Measurements from ENCODE around the gene ZAP70. TPM values are rescaled to one million over a fixed set of nuclear protein-coding genes. Genes with fewer than 3 reads are reported as not detected.

The ZAP70 gene
- polyA plus RNA-seq, 2 of the 4 experiments (the other 2 are of a cell fraction), result 0.10 TPM; not detected in 1

DNA sequence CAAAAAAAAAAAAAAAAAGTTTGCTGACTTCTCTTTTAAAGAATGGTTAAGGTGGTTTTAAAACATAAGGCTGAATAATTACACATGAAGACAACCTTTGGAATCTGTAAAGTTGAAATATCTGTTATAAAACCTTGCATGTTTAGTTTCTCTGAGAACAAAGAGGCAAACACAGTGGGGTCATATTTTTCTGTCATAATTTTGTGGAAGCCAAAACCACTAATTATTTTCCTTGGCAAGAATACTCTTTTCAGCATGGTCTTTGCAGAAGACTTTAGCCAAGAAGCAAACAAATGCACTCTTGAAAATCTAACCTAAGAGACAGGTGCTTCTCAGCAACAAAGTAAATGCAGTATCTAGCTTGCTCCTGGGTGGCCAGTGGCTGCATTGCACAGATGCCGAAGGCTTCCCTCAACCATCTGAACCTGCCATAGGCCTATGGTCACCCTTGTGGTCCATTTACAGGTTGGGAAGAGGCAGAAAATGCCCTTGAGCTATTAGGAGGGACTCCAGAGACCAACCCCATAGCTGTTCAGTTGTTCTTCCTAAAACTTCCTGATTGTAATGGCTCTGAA, 44.8 kb downstream of the ZAP70 start:
- H3K27ac ChIP-seq, result no peak overlapping the region
- no peak overlapping the region for H3K4me3 ChIP-seq
- ChIA-PET POLR2A (no interaction called here), CTCF (interaction anchor here (1.4 to 1.7 kb wide), 3 partner anchors 9 to 18 kb away, joined by 4 to 7 read pairs (median 5); no protein-coding TSS in a partner anchor)
- 100% methylated on average over 1 of the region's 1 CpG for WGBS (ENCODE audit: missing lambda C conversion rate)
- TF ChIP-seq EP300 (IDR thresholded peaks at IDR 0.05) (no peak), FOSL2 (IDR thresholded peaks at IDR 0.05) (no peak), FOSL2 (CRISPR knock-in tag; IDR thresholded peaks at IDR 0.05) (no peak), HOXB13 (CRISPR knock-in tag; IDR thresholded peaks at IDR 0.05; ENCODE audit: low read depth) (no peak), HDAC2 (IDR thresholded peaks at IDR 0.05) (no peak), FOSB (CRISPR knock-in tag; IDR thresholded peaks at IDR 0.05) (no peak), MAX (IDR thresholded peaks at IDR 0.05) (no peak), MAFK (IDR thresholded peaks at IDR 0.05; ENCODE audit: partially characterized antibody) (no peak), SMC3 (IDR thresholded peaks at IDR 0.05) (no peak), NPAS2 (CRISPR knock-in tag; IDR thresholded peaks at IDR 0.05; ENCODE audit: borderline replicate concordance) (no peak), SREBF2 (IDR thresholded peaks at IDR 0.05) (no peak), RCOR1 (IDR thresholded peaks at IDR 0.05; ENCODE audit: low read depth, low read length) (no peak), RNF2 (IDR thresholded peaks at IDR 0.05; ENCODE audit: borderline replicate concordance, low read depth) (no peak), CEBPB (IDR thresholded peaks at IDR 0.05) (no peak), CBX8 (IDR thresholded peaks at IDR 0.05) (no peak)
- TF ChIP-seq, protein P1, sequence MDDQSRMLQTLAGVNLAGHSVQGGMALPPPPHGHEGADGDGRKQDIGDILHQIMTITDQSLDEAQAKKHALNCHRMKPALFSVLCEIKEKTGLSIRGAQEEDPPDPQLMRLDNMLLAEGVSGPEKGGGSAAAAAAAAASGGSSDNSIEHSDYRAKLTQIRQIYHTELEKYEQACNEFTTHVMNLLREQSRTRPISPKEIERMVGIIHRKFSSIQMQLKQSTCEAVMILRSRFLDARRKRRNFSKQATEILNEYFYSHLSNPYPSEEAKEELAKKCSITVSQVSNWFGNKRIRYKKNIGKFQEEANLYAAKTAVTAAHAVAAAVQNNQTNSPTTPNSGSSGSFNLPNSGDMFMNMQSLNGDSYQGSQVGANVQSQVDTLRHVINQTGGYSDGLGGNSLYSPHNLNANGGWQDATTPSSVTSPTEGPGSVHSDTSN (IDR thresholded peaks at IDR 0.05), result no peak
- TF ChIP-seq, protein P2, sequence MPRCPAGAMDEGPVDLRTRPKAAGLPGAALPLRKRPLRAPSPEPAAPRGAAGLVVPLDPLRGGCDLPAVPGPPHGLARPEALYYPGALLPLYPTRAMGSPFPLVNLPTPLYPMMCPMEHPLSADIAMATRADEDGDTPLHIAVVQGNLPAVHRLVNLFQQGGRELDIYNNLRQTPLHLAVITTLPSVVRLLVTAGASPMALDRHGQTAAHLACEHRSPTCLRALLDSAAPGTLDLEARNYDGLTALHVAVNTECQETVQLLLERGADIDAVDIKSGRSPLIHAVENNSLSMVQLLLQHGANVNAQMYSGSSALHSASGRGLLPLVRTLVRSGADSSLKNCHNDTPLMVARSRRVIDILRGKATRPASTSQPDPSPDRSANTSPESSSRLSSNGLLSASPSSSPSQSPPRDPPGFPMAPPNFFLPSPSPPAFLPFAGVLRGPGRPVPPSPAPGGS (IDR thresholded peaks at IDR 0.05), result no peak
- TF ChIP-seq, protein P3, sequence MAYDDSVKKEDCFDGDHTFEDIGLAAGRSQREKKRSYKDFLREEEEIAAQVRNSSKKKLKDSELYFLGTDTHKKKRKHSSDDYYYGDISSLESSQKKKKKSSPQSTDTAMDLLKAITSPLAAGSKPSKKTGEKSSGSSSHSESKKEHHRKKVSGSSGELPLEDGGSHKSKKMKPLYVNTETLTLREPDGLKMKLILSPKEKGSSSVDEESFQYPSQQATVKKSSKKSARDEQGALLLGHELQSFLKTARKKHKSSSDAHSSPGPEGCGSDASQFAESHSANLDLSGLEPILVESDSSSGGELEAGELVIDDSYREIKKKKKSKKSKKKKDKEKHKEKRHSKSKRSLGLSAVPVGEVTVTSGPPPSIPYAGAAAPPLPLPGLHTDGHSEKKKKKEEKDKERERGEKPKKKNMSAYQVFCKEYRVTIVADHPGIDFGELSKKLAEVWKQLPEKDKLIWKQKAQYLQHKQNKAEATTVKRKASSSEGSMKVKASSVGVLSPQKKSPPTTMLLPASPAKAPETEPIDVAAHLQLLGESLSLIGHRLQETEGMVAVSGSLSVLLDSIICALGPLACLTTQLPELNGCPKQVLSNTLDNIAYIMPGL (CRISPR knock-in tag; IDR thresholded peaks at IDR 0.05; ENCODE audit: borderline replicate concordance), result no peak
- no peak overlapping the region for H3K4me2 ChIP-seq
- ATAC-seq (no peak), FAIRE-seq (no peak), DNase-seq (ENCODE audit: low read depth in 1 of 2, low spot score in 1 of 2) (no peak)
- H3K9me3 ChIP-seq, result no peaks in the 10 kb centered on the region
- H3K4me1 ChIP-seq, result no peaks in the 10 kb centered on the region

DNA sequence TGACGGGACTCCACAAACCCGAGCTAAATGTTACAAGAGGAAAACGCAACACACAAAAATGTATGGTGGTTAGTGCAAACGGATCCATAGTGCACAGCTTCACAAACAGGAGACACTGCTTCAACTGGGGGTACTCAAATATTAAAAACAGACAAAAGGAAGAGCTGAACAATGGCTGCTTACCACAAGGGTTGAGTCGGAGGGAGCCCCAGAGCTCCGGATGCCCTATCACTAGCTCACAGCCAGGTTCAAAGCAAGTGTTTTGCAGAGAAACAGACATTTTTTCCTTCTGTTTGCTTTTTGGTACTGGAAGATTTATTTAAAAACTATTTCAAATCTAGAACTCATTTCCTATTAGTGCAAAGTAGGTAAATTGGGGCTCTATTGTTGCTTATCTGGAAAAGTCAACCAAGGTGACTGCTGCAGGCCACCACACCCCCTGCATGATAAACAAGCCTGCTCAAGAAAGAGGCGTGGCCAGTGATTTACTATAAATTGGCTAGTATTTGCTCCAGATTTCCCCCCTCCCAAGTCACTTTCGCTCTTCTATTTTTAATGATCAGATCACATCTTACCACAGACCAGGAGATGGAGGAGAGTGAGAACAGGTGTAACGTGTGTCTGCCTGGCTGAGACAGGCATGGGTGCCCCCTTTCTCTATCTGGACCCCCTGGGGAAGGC, 46.5 kb downstream of the ZAP70 start:
- Histone ChIP-seq H3K9me3 (no peaks in the 10 kb centered on the region), H3K4me2 (no peak overlapping the region), H3K4me3 (no peak overlapping the region), H3K27ac (no peak overlapping the region), H3K4me1 (no peaks in the 10 kb centered on the region)
- no peak for ATAC-seq
- CTCF ChIA-PET, result interaction anchor here (1.4 kb wide), 1 partner anchor 11 kb away, joined by 4 read pairs; no protein-coding TSS in a partner anchor
- DNase-seq (ENCODE audit: low read depth in 1 of 2, low spot score in 1 of 2), result no peak
- POLR2A ChIA-PET, result no interaction called here
- TF ChIP-seq HOXB5 (CRISPR knock-in tag; IDR thresholded peaks at IDR 0.05) (no peak), CBX8 (IDR thresholded peaks at IDR 0.05) (no peak), NR3C1 (IDR thresholded peaks at IDR 0.05) (no peak), POLR2A (IDR thresholded peaks at IDR 0.05; ENCODE audit: low read length) (no peak), SMC3 (IDR thresholded peaks at IDR 0.05) (no peak), JUN (IDR thresholded peaks at IDR 0.05) (no peak), GATA3 (IDR thresholded peaks at IDR 0.05; ENCODE audit: borderline replicate concordance) (no peak), TP53 (CRISPR knock-in tag; IDR thresholded peaks at IDR 0.05) (no peak)
- TF ChIP-seq, protein P4, sequence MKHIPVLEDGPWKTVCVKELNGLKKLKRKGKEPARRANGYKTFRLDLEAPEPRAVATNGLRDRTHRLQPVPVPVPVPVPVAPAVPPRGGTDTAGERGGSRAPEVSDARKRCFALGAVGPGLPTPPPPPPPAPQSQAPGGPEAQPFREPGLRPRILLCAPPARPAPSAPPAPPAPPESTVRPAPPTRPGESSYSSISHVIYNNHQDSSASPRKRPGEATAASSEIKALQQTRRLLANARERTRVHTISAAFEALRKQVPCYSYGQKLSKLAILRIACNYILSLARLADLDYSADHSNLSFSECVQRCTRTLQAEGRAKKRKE (CRISPR knock-in tag; IDR thresholded peaks at IDR 0.05; ENCODE audit: low read depth), result no peak
- TF ChIP-seq, protein P1 (IDR thresholded peaks at IDR 0.05), result no peak
- TF ChIP-seq, protein P5, sequence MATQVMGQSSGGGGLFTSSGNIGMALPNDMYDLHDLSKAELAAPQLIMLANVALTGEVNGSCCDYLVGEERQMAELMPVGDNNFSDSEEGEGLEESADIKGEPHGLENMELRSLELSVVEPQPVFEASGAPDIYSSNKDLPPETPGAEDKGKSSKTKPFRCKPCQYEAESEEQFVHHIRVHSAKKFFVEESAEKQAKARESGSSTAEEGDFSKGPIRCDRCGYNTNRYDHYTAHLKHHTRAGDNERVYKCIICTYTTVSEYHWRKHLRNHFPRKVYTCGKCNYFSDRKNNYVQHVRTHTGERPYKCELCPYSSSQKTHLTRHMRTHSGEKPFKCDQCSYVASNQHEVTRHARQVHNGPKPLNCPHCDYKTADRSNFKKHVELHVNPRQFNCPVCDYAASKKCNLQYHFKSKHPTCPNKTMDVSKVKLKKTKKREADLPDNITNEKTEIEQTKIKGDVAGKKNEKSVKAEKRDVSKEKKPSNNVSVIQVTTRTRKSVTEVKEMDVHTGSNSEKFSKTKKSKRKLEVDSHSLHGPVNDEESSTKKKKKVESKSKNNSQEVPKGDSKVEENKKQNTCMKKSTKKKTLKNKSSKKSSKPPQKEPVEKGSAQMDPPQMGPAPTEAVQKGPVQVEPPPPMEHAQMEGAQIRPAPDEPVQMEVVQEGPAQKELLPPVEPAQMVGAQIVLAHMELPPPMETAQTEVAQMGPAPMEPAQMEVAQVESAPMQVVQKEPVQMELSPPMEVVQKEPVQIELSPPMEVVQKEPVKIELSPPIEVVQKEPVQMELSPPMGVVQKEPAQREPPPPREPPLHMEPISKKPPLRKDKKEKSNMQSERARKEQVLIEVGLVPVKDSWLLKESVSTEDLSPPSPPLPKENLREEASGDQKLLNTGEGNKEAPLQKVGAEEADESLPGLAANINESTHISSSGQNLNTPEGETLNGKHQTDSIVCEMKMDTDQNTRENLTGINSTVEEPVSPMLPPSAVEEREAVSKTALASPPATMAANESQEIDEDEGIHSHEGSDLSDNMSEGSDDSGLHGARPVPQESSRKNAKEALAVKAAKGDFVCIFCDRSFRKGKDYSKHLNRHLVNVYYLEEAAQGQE (IDR thresholded peaks at IDR 0.05), result no peak
- WGBS (ENCODE audit: missing lambda C conversion rate), result 85% methylated on average over 9 of the region's 9 CpGs
- FAIRE-seq, result no peak

All from A549 (cell line).